Stimulated activated CD4-positive, alpha-beta T cell treated with anti-CD3 and anti-CD28 coated beads, Interleukin-2, amount 100 ng/mL, for 4 hours (primary cell): ENCODE data around the gene RIN2.

Experiments used
- DNase-seq: peaks from one replicate; pipeline ENCODE4 v3.0.0-alpha.2; 2020; ENCODE audit warnings: low read depth

Gene RIN2

GRCh38 chr20:19758133-19758500 lies at the start of gene RIN2:
Gene RIN2 (plus strand): TSS chr20:19758258. CDS start chr20:19889602, 131,344 bp downstream.
- no peak for DNase-seq

GRCh38 chr20:19709635-19710335 lies 48.3 kb upstream of the RIN2 start:
- DNase-seq: no peak

- no peak for DNase-seq
Observed at GRCh38 chr20:19710336-19711120, 47.5 kb upstream of the RIN2 start.

GRCh38 chr20:19711126-19711525 lies 46.9 kb upstream of the RIN2 start:
- DNase-seq: no peak

GRCh38 chr20:19712721-19713260 lies 45.3 kb upstream of the RIN2 start:
- DNase-seq: no peak

GRCh38 chr20:19713822-19714578 lies 44.1 kb upstream of the RIN2 start:
- no peak for DNase-seq

- DNase-seq: no peak
Observed at GRCh38 chr20:19714579-19714840, 43.5 kb upstream of the RIN2 start.

GRCh38 chr20:19715986-19716385 lies 42.1 kb upstream of the RIN2 start:
- DNase-seq: no peak

- no peak for DNase-seq
Observed at GRCh38 chr20:19718880-19719279, 39.2 kb upstream of the RIN2 start.

GRCh38 chr20:19720991-19721390 lies 37.1 kb upstream of the RIN2 start:
- DNase-seq: no peak

- no peak for DNase-seq
Observed at GRCh38 chr20:19723051-19723450, 35.0 kb upstream of the RIN2 start.

- DNase-seq: no peak
Observed at GRCh38 chr20:19723813-19724430, 34.1 kb upstream of the RIN2 start.

- DNase-seq: no peak
Observed at GRCh38 chr20:19725373-19725772, 32.7 kb upstream of the RIN2 start.

GRCh38 chr20:19725814-19726525 lies 32.1 kb upstream of the RIN2 start:
- no peak for DNase-seq

- DNase-seq: no peak
Observed at GRCh38 chr20:19727251-19727847, 30.7 kb upstream of the RIN2 start.

GRCh38 chr20:19729672-19730071 lies 28.4 kb upstream of the RIN2 start:
- no peak for DNase-seq

- no peak for DNase-seq
Observed at GRCh38 chr20:19730706-19731105, 27.4 kb upstream of the RIN2 start.

- DNase-seq: no peak
Observed at GRCh38 chr20:19734811-19735210, 23.2 kb upstream of the RIN2 start.

- DNase-seq: no peak
Observed at GRCh38 chr20:19735446-19735845, 22.6 kb upstream of the RIN2 start.

- DNase-seq: no peak
Observed at GRCh38 chr20:19737025-19737424, 21.0 kb upstream of the RIN2 start.

GRCh38 chr20:19738951-19739350 lies 19.1 kb upstream of the RIN2 start:
- DNase-seq: no peak
